B cell (primary cell): Measurements from ENCODE around the gene PGF.

ENCODE experiments used
- EZH2 ChIP-seq: IDR thresholded peaks from 2 replicates; pipeline ENCODE4 v1.6.1; 2012; ENCODE audit warnings: borderline replicate concordance, low read depth, mild to moderate bottlenecking, moderate library complexity, low read length; ENCODE audit not compliant: insufficient read depth, poor library complexity, severe bottlenecking
- TF ChIP-seq, protein P1 (sequence below): fragments of 200-600 bp; IDR thresholded peaks from one replicate; pipeline ENCODE4 v1.8.0; 2022; ENCODE audit warnings: antibody characterized with exemption, mild to moderate bottlenecking

DNA sequence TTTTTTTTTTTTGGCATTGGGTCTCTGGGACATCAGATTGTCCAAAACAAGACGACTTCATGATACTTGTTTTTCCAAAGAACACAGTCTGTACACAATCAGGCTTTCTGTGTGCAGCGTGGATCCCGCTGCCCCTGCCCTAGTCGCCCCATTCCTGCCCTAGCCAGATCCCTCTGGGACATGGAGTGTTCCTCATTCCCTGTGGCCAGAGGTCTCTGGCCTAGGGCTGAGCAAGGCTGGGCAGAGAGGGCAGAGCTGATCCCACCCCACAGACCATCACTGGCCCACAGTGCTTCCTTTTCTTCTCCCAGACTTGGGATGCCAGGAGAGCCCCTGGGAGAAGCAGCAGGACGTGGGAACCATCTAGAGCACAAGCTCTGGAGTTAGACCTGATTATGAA lies 26.4 kb upstream of the PGF start:
- TF ChIP-seq, protein P1, sequence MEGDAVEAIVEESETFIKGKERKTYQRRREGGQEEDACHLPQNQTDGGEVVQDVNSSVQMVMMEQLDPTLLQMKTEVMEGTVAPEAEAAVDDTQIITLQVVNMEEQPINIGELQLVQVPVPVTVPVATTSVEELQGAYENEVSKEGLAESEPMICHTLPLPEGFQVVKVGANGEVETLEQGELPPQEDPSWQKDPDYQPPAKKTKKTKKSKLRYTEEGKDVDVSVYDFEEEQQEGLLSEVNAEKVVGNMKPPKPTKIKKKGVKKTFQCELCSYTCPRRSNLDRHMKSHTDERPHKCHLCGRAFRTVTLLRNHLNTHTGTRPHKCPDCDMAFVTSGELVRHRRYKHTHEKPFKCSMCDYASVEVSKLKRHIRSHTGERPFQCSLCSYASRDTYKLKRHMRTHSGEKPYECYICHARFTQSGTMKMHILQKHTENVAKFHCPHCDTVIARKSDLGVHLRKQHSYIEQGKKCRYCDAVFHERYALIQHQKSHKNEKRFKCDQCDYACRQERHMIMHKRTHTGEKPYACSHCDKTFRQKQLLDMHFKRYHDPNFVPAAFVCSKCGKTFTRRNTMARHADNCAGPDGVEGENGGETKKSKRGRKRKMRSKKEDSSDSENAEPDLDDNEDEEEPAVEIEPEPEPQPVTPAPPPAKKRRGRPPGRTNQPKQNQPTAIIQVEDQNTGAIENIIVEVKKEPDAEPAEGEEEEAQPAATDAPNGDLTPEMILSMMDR = no peak
- TF ChIP-seq EZH2 = no peak
